ENCODE measurements around the gene FOXN4.

GRCh38 chr12:109310247-109311125, 1.4 kb upstream of the FOXN4 start:
- TF ChIP-seq CTCF (IDR thresholded peaks at IDR 0.05; ENCODE audit: insufficient read depth, low read length, poor library complexity, severe bottlenecking) = no peak
- no peak for TF ChIP-seq EZH2phosphoT487 (conservative IDR thresholded peaks at IDR 0.05; ENCODE audit: low read length)
